Effector memory CD8-positive, alpha-beta T cell (primary cell): ENCODE results near the gene TRAPPC5.

Experiments
- ATAC-seq: fragments of 150-1000 bp; cut with Tn5 transposase; replicated peaks from 2 replicates; pipeline ENCODE4 v1.10.0; 2021; ENCODE audit warnings: mild to moderate bottlenecking, moderate library complexity
- DNase-seq, 3 experiments: peaks; one replicate each; pipeline ENCODE4 v3.0.0; 2021
- H3K27ac Mint-ChIP-seq, 2 donors: one replicate each; pipeline ENCODE4 v1.8.0; 2022; ENCODE audit warnings: mild to moderate bottlenecking in 2 of 2, mixed read lengths in 2 of 2, moderate library complexity in 2 of 2
- H3K27me3 Mint-ChIP-seq, 2 donors: one replicate each; pipeline ENCODE4 v1.8.0; 2022; ENCODE audit warnings: mixed read lengths in 2 of 2
- H3K36me3 Mint-ChIP-seq: one replicate; pipeline ENCODE4 v1.8.0; 2022; ENCODE audit warnings: mild to moderate bottlenecking, moderate library complexity, mixed read lengths; ENCODE audit not compliant: insufficient read depth
- H3K4me1 Mint-ChIP-seq, 2 donors: one replicate each; pipeline ENCODE4 v1.8.0; 2022; ENCODE audit warnings: low read depth in 2 of 2, mixed read lengths in 2 of 2
- H3K4me3 Mint-ChIP-seq, 2 donors: one replicate each; pipeline ENCODE4 v1.8.0; 2022; ENCODE audit warnings: mild to moderate bottlenecking in 2 of 2, mixed read lengths in 2 of 2, moderate library complexity in 2 of 2
- H3K9me3 Mint-ChIP-seq, 2 donors: one replicate each; pipeline ENCODE4 v1.8.0; 2022; ENCODE audit warnings: mixed read lengths in 2 of 2
- total RNA-seq, 9 experiments: gene quantifications; one replicate each; lab custom pipeline; 2026; lab: John Stamatoyannopoulos, UW

The TRAPPC5 gene
- 0.57 to 2.9 (median 1.4) reads per million in 9 experiments for total RNA-seq

GRCh38 chr19:7680606-7681339 lies at the start of gene TRAPPC5:
Gene TRAPPC5, plus strand, starts transcription at chr19:7680833. Its CDS starts 1,421 bp downstream, at chr19:7682254.
- ATAC-seq, result peak; percentile 68
- H3K36me3 Mint-ChIP-seq, result peaks cover 48% of the 10 kb centered on the region
- H3K9me3 Mint-ChIP-seq, result no peaks in the 10 kb centered on the region
- DNase-seq, result peak; percentile 80 to 89 (median 87)
- peak within 1 kb of the TSS; percentile 94 to 95 for H3K4me3 Mint-ChIP-seq
- H3K27ac Mint-ChIP-seq, result peak within 1 kb of the TSS; percentile 92 to 96
- H3K27me3 Mint-ChIP-seq, result peaks cover 28 to 40% of the 10 kb centered on the region in 2 donors
- H3K4me1 Mint-ChIP-seq, result peaks cover 33 to 40% of the 10 kb centered on the region in 2 donors

- H3K27ac Mint-ChIP-seq, result no peak overlapping the region
- ATAC-seq, result no peak
- peak overlapping the region in 1 of 2 donors; percentile 46 for H3K4me3 Mint-ChIP-seq
These were observed 49.1 kb upstream of the TRAPPC5 start for GRCh38 chr19:7631577-7631976.

GRCh38 chr19:7632340-7633203 lies 48.1 kb upstream of the TRAPPC5 start:
- no peak for ATAC-seq
- no peaks in the 10 kb centered on the region for H3K27me3 Mint-ChIP-seq
- no peaks in the 10 kb centered on the region for H3K9me3 Mint-ChIP-seq
- peaks cover 55% of the 10 kb centered on the region for H3K36me3 Mint-ChIP-seq
- H3K4me3 Mint-ChIP-seq, result peak overlapping the region in 1 of 2 donors; percentile 42
- peak overlapping the region in 1 of 2 donors; percentile 81 for H3K27ac Mint-ChIP-seq
- H3K4me1 Mint-ChIP-seq, result peaks cover 36 to 37% of the 10 kb centered on the region in 2 donors
- no peak for DNase-seq

More at GRCh38 chr19:7631577-7631976, 49.1 kb upstream of the TRAPPC5 start:
- Mint-ChIP-seq H3K27me3 (no peaks in the 10 kb centered on the region), H3K9me3 (no peaks in the 10 kb centered on the region), H3K4me1 (peaks cover 32 to 37% of the 10 kb centered on the region in 2 donors), H3K36me3 (peaks cover 53% of the 10 kb centered on the region)
- no peak for DNase-seq

- no peaks in the 10 kb centered on the region for H3K27me3 Mint-ChIP-seq
These were observed 46.9 kb upstream of the TRAPPC5 start, which contains the start of gene PCP2 for GRCh38 chr19:7633698-7634097. Gene PCP2, minus strand, starts transcription at chr19:7633719. Its CDS starts 262 bp downstream, at chr19:7633457.

GRCh38 chr19:7635670-7636069 lies 45.0 kb upstream of the TRAPPC5 start:
- no peaks in the 10 kb centered on the region for H3K27me3 Mint-ChIP-seq
- no peak for DNase-seq
- H3K4me1 Mint-ChIP-seq, result peaks cover 26 to 34% of the 10 kb centered on the region in 2 donors
- H3K36me3 Mint-ChIP-seq, result peaks cover 31% of the 10 kb centered on the region
- H3K27ac Mint-ChIP-seq, result peak overlapping the region in 1 of 2 donors; percentile 94
- H3K9me3 Mint-ChIP-seq, result no peaks in the 10 kb centered on the region
- peak overlapping the region; percentile 83 to 86 for H3K4me3 Mint-ChIP-seq
- no peak for ATAC-seq

More at GRCh38 chr19:7633698-7634097, 46.9 kb upstream of the TRAPPC5 start, which contains the start of gene PCP2:
- Mint-ChIP-seq H3K4me1 (peaks cover 31 to 36% of the 10 kb centered on the region in 2 donors), H3K9me3 (no peaks in the 10 kb centered on the region), H3K27ac (peak within 1 kb of the TSS in 1 of 2 donors; percentile 81), H3K36me3 (peaks cover 50% of the 10 kb centered on the region), H3K4me3 (peak within 1 kb of the TSS in 1 of 2 donors; percentile 42)
- ATAC-seq, result no peak
- DNase-seq, result no peak

GRCh38 chr19:7636317-7636690 lies 44.3 kb upstream of the TRAPPC5 start:
- no peak for DNase-seq
- no peaks in the 10 kb centered on the region for H3K9me3 Mint-ChIP-seq
- peaks cover 36% of the 10 kb centered on the region for H3K36me3 Mint-ChIP-seq
- no peak for ATAC-seq
- H3K27ac Mint-ChIP-seq, result peak overlapping the region; percentile 94
- H3K27me3 Mint-ChIP-seq, result no peaks in the 10 kb centered on the region
- H3K4me1 Mint-ChIP-seq, result peaks cover 23 to 30% of the 10 kb centered on the region in 2 donors
- H3K4me3 Mint-ChIP-seq, result peak overlapping the region; percentile 83 to 86

GRCh38 chr19:7636691-7637373 lies 43.8 kb upstream of the TRAPPC5 start, which contains the start of gene STXBP2:
Gene STXBP2, plus strand, starts transcription at chr19:7637110. Its CDS starts 40 bp downstream, at chr19:7637150.
- Mint-ChIP-seq H3K27me3 (no peaks in the 10 kb centered on the region), H3K9me3 (no peaks in the 10 kb centered on the region), H3K4me3 (peak within 1 kb of the TSS; percentile 83 to 86), H3K27ac (peak within 1 kb of the TSS; percentile 94), H3K4me1 (peaks cover 23 to 30% of the 10 kb centered on the region in 2 donors), H3K36me3 (peaks cover 36% of the 10 kb centered on the region)
- DNase-seq, result peak; percentile 86 to 92 (median 91)
- peak; percentile 96 for ATAC-seq

GRCh38 chr19:7637374-7638256 lies 43.0 kb upstream of the TRAPPC5 start:
- Mint-ChIP-seq H3K27ac (peak overlapping the region; percentile 94), H3K36me3 (peaks cover 33% of the 10 kb centered on the region), H3K4me3 (peak overlapping the region; percentile 83 to 86), H3K27me3 (no peaks in the 10 kb centered on the region), H3K9me3 (no peaks in the 10 kb centered on the region), H3K4me1 (peaks cover 23 to 30% of the 10 kb centered on the region in 2 donors)
- DNase-seq (no peak), ATAC-seq (peak; percentile 21)

GRCh38 chr19:7638802-7639465 lies 41.7 kb upstream of the TRAPPC5 start:
- H3K9me3 Mint-ChIP-seq, result no peaks in the 10 kb centered on the region
- peak overlapping the region in 1 of 2 donors; percentile 83 for H3K4me3 Mint-ChIP-seq
- H3K36me3 Mint-ChIP-seq, result peaks cover 26% of the 10 kb centered on the region
- no peak for DNase-seq
- peaks cover 23 to 30% of the 10 kb centered on the region in 2 donors for H3K4me1 Mint-ChIP-seq
- H3K27me3 Mint-ChIP-seq, result no peaks in the 10 kb centered on the region
- no peak for ATAC-seq
- peak overlapping the region in 1 of 2 donors; percentile 65 for H3K27ac Mint-ChIP-seq

GRCh38 chr19:7639863-7640348 lies 40.7 kb upstream of the TRAPPC5 start:
- ATAC-seq (no peak), DNase-seq (no peak)
- Mint-ChIP-seq H3K36me3 (peaks cover 29% of the 10 kb centered on the region), H3K4me3 (peak overlapping the region in 1 of 2 donors; percentile 10), H3K27ac (peak overlapping the region; percentile 13 to 65), H3K9me3 (no peaks in the 10 kb centered on the region), H3K27me3 (no peaks in the 10 kb centered on the region), H3K4me1 (peaks cover 20 to 30% of the 10 kb centered on the region in 2 donors)

GRCh38 chr19:7640803-7641202 lies 39.8 kb upstream of the TRAPPC5 start:
- Mint-ChIP-seq H3K4me3 (peak overlapping the region in 1 of 2 donors; percentile 31), H3K27ac (no peak overlapping the region), H3K9me3 (no peaks in the 10 kb centered on the region), H3K36me3 (peaks cover 30% of the 10 kb centered on the region), H3K27me3 (no peaks in the 10 kb centered on the region), H3K4me1 (peaks cover 15 to 30% of the 10 kb centered on the region in 2 donors)
- DNase-seq (no peak), ATAC-seq (no peak)
